Activated gamma-delta T cell (primary cell): ENCODE data around the gene ZDHHC11B.
"Not testable (repeated sequence)": the region's sequence is repeated elsewhere in the genome, so short reads cannot be mapped to it uniquely, and the experiment has no call there.

Experiments
- DNase-seq: peaks from one replicate; lab custom pipeline; 2025; lab: John Stamatoyannopoulos, UW

The ZDHHC11B gene

DNA sequence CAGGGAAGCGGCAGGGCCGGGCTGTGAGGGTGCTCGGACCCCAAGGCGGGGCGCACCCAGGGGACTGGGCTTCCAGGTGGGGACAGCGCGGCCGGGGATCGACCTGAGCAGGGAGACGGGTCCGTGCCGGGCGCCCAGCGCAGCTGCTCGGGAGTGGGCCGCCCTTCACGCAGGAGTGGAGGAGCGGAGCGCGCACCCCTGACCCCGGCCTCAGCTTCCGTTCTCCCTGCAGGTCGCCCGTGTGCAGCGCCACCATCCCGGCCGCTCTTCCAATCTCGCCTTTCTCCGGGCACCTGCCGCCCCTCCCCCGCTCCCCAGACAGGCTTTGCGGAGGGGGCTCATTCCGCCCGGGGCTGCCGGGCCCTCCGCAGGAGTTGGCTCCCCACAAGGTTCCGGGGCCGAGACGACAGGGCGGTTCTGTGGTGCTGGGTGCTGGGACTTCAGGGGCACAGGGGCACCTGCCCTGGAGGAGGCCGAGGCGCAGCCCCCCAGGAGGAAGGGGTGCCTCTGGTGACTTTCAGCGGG is 714 bp upstream of the ZDHHC11B start:
- DNase-seq, result not testable (repeated sequence)

DNA sequence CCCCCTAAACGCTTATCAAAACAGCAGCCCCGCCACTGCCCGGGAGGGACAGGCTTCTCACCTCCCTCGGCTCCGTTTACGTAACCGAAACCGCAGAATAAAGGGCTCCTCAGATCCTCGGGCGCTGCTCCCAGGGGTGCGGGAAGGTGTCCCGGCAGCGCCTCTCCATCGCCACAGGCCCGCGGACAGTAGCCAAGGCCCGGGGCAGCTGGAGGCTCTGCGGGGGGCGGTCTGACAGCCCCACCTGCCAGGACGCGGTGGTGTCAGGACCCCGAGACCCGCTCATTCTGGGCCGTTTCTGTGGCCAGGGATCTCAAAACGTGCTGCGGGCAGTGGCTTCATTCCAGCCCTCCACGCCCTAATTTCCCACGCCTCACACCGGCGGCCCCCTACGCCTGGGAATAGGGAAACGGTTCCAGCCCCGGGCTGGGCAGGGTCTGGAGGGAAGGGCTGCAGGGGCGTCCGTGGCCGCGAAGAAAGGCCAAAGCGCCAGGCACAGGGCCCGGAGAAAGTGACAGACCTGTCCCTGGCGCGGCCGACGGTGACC is 575 bp downstream of the ZDHHC11B start:
- DNase-seq, result peak; percentile 22

GRCh38 chr5:783049-783802 is 1.3 kb downstream of the ZDHHC11B start:
- not testable (repeated sequence) for DNase-seq

DNA sequence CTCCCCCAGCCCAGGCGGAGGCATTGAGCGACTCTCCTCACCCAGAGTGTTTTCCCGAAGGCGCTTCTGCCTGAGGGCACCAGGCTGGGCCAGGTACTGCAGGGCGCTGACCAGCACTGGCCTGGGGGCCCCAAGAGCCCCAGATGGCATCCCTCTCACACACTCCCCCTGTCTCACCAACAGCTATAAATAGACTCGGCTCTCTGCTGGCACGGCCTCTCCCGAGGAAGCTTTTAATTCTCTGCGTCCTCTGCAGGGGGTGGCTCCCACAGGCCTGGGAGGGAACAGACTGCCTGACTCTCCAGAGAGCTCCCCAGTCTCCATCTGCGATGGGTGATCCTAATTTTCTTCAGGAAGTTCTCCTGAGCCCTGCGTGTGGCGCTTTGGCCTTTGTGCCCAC is 2.2 kb downstream of the ZDHHC11B start:
- DNase-seq, result not testable (repeated sequence)

- not testable (repeated sequence) for DNase-seq
Measured at GRCh38 chr5:780571-780970, 4.0 kb downstream of the ZDHHC11B start.

DNA sequence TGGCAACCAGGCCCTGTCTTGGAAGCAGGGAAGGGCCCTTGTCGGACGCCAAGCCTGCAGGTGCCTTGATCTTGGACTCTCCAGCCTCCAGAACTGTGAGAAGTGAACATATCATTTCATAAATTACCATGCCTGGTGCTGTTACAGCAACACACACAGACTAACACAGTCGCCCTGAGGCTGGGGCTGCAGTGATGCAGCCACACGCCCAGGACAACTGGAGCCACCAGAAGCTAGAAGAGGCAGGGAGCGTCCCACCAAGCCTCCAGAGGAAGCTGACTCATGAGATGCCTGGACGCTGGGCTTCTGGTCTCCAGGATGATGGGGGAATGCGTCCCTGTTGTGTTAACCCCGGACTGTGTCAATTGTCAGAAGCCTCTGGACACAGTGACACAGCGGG is 5.6 kb downstream of the ZDHHC11B start:
- DNase-seq, result not testable (repeated sequence)

DNA sequence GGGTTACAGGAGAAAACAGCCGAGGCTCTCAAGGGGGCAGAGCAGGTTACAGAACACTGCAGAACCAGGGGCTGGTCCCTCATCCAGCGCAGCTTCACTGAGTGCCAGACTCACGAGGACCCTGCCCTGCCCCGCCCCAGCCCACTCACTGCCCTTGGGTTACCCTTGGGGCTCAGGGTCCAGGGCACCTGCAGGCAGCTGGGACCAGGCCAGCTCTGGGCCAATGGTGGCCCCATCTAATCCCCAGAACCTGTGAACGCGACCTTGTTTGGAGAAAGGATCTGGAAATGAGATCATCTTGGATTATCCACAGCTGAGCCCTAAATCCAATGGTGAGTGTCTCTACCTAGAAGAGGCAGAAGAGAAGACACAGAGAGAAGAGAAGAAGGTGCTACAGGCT is 6.1 kb downstream of the ZDHHC11B start:
- not testable (repeated sequence) for DNase-seq

DNA sequence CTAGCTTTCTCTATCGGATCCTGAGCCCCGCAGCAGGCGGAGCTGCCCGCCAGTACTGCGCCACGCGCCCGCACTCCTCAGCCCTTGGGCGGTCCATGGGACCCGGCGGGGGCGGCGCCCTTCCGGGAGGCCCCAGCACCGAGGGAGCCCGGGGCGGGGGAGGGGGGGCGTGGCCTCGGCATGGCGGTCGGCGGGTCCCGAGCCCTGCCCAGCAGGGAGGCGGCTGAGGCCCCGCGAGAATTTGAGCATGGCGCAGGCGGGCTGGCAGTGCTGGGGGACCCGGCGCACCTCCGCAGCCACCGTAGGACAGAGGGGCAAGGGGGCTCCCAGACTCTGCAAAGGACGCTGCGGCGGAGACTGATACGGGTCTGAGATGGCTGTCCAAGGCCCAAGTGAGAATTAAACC is 6.8 kb downstream of the ZDHHC11B start:
- DNase-seq, result no peak

DNA sequence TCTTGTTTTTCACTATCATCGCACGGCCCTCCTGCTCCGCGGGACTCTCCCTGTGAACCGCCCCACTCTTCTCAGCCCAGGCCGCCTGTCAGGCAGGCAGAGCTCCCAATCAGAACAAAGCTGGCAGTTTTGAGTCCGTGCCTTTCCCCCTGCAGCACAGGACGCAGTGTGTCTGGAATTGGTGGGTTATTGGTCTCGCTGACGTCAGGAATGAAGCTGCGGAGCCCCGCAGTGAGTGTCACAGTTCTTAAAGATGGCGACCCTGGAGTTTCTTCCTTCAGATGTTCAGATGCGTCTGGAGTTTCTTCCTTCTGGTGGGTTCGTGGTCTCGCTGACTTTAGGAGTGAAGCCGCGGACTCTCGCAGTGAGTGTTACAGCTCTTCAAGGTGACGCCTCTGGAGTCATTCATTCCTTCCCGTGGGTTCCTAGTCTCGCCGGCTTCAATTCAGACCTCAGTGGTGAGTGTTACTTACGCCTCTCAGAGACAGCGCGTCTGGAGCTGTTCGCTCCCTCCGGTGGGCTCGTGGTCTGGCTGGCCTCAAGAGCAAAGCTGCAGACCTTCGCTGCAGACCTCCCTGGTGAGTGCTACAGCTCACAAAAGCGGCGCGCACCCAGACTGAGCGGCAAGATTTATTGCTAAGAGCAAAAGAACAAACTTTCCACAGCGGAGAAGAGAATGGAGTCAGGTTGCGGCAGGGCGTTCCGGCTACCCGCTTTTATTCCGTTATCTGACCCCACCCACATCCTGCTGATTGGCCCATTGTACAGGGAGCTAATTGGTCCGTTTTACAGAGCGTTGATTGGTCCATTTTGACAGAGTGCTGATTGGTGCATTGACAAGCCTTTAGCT is 7.4 kb downstream of the ZDHHC11B start:
- DNase-seq, result no peak

- no peak for DNase-seq
Measured at GRCh38 chr5:775961-776861, 8.3 kb downstream of the ZDHHC11B start.

GRCh38 chr5:775595-775960 is 9.0 kb downstream of the ZDHHC11B start:
- DNase-seq, result not testable (repeated sequence)

DNA sequence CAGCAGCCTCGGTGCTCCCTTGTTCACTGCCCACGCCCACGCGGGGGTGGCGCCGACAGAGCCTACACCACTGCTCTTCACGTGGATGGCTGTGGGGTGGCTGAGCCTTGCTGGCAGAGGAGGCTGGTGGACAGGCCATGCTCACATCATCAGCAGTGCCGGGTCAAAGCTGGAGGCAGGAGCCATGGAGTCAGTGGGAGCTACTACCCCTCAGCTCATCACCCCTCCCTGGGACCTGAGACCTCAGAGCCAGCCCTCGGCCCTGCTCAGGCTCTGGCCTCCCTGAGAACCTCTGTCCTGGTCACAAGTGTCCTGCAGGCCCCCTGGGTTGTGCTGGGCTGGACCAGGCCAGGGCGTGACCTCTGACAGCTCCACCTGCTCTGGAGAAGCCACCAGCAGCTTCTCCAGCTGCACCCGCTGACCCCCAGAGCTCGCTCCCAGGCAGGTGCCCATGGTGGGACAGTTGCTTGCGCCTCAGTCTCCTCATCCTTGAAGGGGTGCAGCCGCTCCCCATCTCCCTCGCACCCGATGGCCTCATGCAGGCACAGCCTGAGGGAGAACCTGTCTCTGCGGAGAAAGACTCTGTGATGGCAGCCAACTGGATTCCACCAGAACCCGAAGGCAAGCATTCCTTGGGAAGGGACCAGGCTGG is 9.5 kb downstream of the ZDHHC11B start:
- not testable (repeated sequence) for DNase-seq

- DNase-seq, result not testable (repeated sequence)
Measured at GRCh38 chr5:774304-774703, 10.2 kb downstream of the ZDHHC11B start.

GRCh38 chr5:773517-774264 is 10.8 kb downstream of the ZDHHC11B start:
- DNase-seq, result no peak

DNA sequence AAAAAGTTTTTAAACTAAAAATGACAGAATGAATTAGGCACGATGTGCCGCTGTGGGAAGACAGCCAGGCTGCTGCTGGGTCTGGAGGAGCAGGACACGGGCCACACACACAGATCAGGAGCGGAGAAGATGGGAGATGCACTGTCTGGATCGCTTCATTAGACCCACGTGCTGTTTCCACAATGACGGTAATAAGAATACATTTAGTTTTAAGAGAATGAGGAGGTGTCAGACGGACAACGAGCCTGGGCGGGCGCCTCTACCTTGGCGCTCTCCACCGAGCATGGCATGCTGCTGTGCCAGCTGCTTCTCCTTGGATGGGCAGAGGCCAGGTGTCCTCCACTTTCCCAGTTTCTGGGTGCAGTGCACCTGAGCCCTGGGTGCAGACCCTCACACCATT is 11.6 kb downstream of the ZDHHC11B start:
- DNase-seq, result not testable (repeated sequence)

GRCh38 chr5:772547-772890 is 12.0 kb downstream of the ZDHHC11B start:
- not testable (repeated sequence) for DNase-seq

DNA sequence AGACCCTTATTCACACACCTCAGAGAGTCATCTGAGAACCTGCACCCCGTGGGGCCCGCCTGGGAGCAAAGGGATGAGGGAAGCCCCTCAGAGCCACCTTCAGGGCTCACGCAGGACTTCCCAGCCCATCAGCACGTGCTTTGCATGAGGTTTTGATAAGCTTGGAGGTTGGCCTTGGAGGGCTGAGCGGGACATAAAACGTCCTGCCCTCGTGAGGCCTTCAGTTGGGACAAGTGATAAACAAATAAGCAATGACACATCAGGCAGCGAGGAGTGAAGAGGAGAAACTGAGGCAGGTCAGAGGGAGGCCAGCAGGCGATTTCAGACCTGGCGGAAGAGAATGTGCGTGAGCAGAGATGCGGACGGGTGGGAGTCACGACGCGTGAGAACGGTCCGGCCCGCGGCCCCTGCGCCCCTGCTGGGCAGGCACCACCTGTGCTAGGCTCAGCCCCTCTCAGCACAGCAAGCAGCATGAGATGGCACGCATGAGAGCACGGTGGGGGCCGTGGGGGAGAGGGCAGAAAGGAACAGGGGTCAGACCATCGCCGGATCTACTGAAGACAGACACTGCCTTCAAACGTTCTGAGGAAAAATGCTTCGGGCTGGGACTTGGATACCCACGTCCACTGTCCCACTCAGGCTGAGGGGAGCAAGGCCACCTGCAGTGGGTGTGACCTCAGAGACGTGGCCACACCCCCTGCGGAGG is 12.5 kb downstream of the ZDHHC11B start:
- not testable (repeated sequence) for DNase-seq

GRCh38 chr5:771087-771781 is 13.3 kb downstream of the ZDHHC11B start:
- not testable (repeated sequence) for DNase-seq

DNA sequence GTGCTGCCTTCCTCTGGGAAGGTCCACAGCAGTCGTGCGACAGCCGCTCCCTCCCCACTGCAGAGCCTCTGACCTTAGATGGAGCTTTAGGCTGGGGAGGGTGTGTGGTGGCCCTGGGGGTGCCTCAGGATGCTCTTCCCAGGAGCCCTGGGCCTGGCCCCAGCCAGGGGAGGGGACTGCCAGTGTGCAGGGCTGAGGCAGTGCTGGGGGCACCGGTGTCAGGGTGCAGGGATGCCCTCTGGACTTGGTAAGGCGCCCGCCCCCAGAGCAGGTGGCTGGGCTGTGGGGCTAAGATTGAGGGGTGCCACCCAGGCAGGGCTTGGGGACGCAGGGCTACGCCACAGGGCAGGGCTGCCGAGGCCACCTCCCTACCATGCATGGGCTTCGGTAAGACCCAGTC is 13.9 kb downstream of the ZDHHC11B start:
- DNase-seq, result not testable (repeated sequence)
